ENCODE results near the gene CEP112. TPM values are rescaled to one million over a fixed set of nuclear protein-coding genes. Genes with fewer than 3 reads are reported as not detected.

CEP112 gene
- total RNA-seq, 1 donor from 2014 or later = 26.3 TPM

DNA sequence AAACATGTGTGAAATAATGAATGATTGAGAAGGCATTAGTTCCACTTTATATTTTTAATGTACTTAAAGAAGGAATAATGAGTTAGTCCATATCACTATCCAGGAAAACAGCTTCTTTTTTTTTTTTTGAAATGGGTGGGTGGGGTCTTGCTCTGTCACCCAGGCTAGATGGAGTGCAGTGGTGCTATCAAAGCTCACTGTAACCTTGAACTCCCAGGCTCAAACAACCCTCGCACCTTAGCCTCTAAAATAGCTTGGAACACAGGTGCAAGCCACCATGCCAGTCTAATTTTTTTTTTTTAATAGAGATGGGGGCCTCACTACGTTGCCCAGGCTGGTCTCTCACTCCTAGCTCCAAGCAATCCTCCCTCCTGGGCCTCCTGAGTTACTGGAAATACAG, 275.5 kb downstream of the CEP112 start:
- H3K27ac Mint-ChIP-seq (ENCODE audit: unreplicated experiment) = no peak overlapping the region
- peaks cover 52% of the 10 kb centered on the region for H3K4me1 Mint-ChIP-seq (ENCODE audit: unreplicated experiment)
- H3K9me3 Mint-ChIP-seq (ENCODE audit: unreplicated experiment) = peaks cover 5% of the 10 kb centered on the region
- peaks cover 4% of the 10 kb centered on the region for H3K27me3 Mint-ChIP-seq (ENCODE audit: unreplicated experiment)
- no peak overlapping the region for H3K4me3 Mint-ChIP-seq (ENCODE audit: unreplicated experiment)
- DNase-seq (ENCODE audit: low spot score) = no peak
- H3K36me3 Mint-ChIP-seq (ENCODE audit: low read depth, unreplicated experiment) = peaks cover 13% of the 10 kb centered on the region
- TF ChIP-seq, protein P1, sequence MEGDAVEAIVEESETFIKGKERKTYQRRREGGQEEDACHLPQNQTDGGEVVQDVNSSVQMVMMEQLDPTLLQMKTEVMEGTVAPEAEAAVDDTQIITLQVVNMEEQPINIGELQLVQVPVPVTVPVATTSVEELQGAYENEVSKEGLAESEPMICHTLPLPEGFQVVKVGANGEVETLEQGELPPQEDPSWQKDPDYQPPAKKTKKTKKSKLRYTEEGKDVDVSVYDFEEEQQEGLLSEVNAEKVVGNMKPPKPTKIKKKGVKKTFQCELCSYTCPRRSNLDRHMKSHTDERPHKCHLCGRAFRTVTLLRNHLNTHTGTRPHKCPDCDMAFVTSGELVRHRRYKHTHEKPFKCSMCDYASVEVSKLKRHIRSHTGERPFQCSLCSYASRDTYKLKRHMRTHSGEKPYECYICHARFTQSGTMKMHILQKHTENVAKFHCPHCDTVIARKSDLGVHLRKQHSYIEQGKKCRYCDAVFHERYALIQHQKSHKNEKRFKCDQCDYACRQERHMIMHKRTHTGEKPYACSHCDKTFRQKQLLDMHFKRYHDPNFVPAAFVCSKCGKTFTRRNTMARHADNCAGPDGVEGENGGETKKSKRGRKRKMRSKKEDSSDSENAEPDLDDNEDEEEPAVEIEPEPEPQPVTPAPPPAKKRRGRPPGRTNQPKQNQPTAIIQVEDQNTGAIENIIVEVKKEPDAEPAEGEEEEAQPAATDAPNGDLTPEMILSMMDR (IDR thresholded peaks at IDR 0.05; ENCODE audit: unreplicated experiment) = no peak

DNA sequence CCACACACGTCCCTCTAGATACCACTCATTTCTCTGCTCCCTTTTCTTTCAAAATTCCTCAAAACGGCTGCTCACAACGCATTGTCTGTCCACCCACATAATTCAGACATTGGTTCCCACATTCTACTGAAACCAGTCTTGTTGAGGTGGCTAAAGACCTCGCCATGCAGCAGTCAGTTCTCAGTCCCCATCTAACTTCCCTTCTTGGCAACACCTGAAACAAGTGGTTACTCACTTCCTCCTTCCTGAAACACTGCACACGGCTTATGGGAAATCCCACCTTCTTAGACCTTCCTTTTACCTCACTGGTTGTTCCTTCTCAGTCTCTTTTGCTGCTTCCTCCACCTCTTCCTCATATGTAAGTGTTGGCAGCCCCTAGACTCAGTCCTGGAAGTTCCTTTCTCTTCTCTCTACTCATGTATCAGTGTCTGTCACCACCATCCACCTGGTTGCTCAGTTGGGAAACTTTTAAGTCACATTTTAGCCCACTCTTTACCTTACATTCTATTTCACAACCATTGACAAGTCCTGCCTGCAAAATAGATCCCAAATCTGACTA, 277.1 kb downstream of the CEP112 start:
- Mint-ChIP-seq H3K27me3 (ENCODE audit: unreplicated experiment) (peaks cover 4% of the 10 kb centered on the region), H3K27ac (ENCODE audit: unreplicated experiment) (peak overlapping the region; percentile 10), H3K4me3 (ENCODE audit: unreplicated experiment) (no peak overlapping the region), H3K36me3 (ENCODE audit: low read depth, unreplicated experiment) (peaks cover 16% of the 10 kb centered on the region), H3K9me3 (ENCODE audit: unreplicated experiment) (peaks cover 5% of the 10 kb centered on the region), H3K4me1 (ENCODE audit: unreplicated experiment) (peaks cover 40% of the 10 kb centered on the region)
- DNase-seq (ENCODE audit: low spot score) = no peak
- TF ChIP-seq, protein P1 (IDR thresholded peaks at IDR 0.05; ENCODE audit: unreplicated experiment) = no peak

DNA sequence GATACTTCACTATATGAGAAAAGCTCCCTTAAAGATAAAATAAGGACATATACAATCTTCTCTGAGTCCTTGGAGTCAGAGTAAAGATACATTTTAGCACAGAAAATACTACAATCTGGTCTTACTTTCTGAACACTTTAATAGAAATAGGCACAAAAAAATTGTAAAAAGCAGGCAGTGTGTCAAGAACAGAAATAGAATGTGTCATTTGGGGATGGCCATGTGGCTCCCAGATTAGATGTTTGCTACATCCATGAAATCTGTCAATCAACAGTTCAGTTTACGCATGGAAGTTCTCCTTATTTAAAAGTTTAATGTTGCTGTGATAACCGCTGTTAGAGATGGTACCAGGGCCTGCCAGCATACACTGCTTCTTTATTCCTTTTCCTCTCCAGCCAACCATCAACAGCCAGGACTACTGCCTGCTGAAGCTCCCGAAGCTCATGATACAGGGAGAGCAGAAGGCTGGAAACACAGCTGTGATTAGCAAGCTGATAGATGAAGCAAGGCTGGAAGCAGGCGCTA, 278.5 kb downstream of the CEP112 start:
- Mint-ChIP-seq H3K4me3 (ENCODE audit: unreplicated experiment) (no peak overlapping the region), H3K4me1 (ENCODE audit: unreplicated experiment) (peaks cover 25% of the 10 kb centered on the region), H3K27ac (ENCODE audit: unreplicated experiment) (no peak overlapping the region), H3K27me3 (ENCODE audit: unreplicated experiment) (peaks cover 4% of the 10 kb centered on the region), H3K9me3 (ENCODE audit: unreplicated experiment) (peaks cover 5% of the 10 kb centered on the region), H3K36me3 (ENCODE audit: low read depth, unreplicated experiment) (peaks cover 21% of the 10 kb centered on the region)
- no peak for DNase-seq (ENCODE audit: low spot score)
- TF ChIP-seq, protein P1 (IDR thresholded peaks at IDR 0.05; ENCODE audit: unreplicated experiment) = no peak

DNA sequence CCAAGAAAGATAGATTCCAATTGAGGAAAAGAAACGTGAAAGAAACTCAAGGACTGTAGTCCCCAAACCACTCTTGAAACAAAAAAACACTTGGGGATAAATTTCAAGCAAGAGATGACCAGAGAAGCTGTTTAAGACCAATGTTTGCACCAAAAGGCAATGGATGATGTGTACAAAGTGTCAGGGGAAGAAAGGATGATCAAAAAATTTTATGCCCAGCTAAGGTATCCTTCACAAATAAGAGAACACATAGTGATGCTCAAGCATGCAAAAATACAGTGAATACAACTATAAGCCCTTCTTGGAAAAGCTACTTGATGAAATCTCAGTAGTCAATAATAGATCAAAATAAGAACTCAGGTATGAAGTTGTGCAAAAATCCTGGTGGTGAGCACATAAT, 281.1 kb downstream of the CEP112 start:
- DNase-seq (ENCODE audit: low spot score) = no peak
- Mint-ChIP-seq H3K27me3 (ENCODE audit: unreplicated experiment) (peaks cover 4% of the 10 kb centered on the region), H3K36me3 (ENCODE audit: low read depth, unreplicated experiment) (peaks cover 19% of the 10 kb centered on the region), H3K9me3 (ENCODE audit: unreplicated experiment) (peaks cover 5% of the 10 kb centered on the region), H3K27ac (ENCODE audit: unreplicated experiment) (no peak overlapping the region), H3K4me3 (ENCODE audit: unreplicated experiment) (no peak overlapping the region), H3K4me1 (ENCODE audit: unreplicated experiment) (peaks cover 12% of the 10 kb centered on the region)
- TF ChIP-seq, protein P1 (IDR thresholded peaks at IDR 0.05; ENCODE audit: unreplicated experiment) = no peak

DNA sequence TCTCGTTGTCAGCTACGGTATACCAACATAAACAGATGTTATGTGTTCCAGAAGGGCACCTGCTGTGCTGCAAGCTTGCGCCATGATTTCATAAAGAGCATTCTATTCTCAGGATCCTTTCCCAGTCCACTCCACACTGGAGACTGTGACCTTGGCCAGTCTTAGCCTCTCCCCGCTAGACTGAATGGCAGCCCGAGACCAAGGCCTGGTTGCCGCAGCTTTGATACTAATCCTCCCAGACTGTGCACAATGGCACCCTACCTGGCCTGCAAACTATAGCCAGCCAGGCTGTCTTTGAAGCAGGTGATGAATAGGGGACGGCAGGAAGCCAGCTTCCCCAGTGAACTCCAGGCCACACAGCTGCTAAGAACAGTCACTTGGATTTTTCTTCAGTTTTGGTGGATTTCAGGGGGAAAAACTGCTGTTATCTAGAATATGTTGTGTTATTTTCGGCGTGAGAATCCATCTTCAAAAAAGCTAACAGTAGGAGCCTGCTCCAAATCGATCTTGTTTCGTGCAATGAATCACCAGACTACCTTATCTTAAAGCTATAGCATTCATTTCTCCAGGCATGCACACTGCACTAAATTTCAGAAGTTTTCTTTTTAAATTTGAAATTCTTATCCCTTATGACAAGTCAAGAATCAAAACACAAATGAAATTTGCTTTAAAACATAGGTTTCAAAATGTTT, 289.0 kb downstream of the CEP112 start:
- TF ChIP-seq, protein P1 (IDR thresholded peaks at IDR 0.05; ENCODE audit: unreplicated experiment) = no peak
- Mint-ChIP-seq H3K4me1 (ENCODE audit: unreplicated experiment) (peaks cover 14% of the 10 kb centered on the region), H3K36me3 (ENCODE audit: low read depth, unreplicated experiment) (no peaks in the 10 kb centered on the region), H3K27ac (ENCODE audit: unreplicated experiment) (no peak overlapping the region), H3K4me3 (ENCODE audit: unreplicated experiment) (no peak overlapping the region), H3K9me3 (ENCODE audit: unreplicated experiment) (no peaks in the 10 kb centered on the region), H3K27me3 (ENCODE audit: unreplicated experiment) (peaks cover 5% of the 10 kb centered on the region)
- no peak for DNase-seq (ENCODE audit: low spot score)
